ENCODE measurements around the gene NEU2.

DNA sequence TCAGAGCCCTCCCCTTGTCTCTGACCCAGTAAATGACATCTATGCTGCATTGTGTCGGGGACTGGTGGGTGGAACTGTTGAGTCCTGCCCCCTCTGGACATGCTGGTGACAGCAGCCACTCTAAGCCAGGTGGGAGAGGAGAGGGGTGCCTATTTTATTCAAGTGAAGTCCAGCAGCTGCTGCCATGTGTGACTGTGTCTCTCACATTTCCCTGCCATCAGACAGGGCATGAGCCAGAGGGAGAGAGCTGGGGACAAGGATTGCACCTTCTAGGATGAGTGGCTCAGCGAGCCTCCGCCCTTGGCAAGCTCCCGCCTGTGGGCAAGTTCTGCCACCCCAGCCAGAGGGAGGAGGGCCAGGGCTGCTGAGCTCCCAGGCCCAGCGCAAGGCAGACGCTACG, 33.1 kb upstream of the NEU2 start:
- TF ChIP-seq TAF1 (IDR thresholded peaks at IDR 0.05; ENCODE audit: borderline replicate concordance, insufficient read depth, low read length): no peak
- TF ChIP-seq, protein P1, sequence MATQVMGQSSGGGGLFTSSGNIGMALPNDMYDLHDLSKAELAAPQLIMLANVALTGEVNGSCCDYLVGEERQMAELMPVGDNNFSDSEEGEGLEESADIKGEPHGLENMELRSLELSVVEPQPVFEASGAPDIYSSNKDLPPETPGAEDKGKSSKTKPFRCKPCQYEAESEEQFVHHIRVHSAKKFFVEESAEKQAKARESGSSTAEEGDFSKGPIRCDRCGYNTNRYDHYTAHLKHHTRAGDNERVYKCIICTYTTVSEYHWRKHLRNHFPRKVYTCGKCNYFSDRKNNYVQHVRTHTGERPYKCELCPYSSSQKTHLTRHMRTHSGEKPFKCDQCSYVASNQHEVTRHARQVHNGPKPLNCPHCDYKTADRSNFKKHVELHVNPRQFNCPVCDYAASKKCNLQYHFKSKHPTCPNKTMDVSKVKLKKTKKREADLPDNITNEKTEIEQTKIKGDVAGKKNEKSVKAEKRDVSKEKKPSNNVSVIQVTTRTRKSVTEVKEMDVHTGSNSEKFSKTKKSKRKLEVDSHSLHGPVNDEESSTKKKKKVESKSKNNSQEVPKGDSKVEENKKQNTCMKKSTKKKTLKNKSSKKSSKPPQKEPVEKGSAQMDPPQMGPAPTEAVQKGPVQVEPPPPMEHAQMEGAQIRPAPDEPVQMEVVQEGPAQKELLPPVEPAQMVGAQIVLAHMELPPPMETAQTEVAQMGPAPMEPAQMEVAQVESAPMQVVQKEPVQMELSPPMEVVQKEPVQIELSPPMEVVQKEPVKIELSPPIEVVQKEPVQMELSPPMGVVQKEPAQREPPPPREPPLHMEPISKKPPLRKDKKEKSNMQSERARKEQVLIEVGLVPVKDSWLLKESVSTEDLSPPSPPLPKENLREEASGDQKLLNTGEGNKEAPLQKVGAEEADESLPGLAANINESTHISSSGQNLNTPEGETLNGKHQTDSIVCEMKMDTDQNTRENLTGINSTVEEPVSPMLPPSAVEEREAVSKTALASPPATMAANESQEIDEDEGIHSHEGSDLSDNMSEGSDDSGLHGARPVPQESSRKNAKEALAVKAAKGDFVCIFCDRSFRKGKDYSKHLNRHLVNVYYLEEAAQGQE (IDR thresholded peaks at IDR 0.05; ENCODE audit: insufficient read depth in 1 of 2, low read depth in 2 of 2, low read length in 2 of 2): no peak
